Progenitor cell of endocrine pancreas (in vitro differentiated cells): ENCODE results near the gene MRPS7. TPM values are rescaled to one million over a fixed set of nuclear protein-coding genes. Genes with fewer than 3 reads are reported as not detected.
"Not testable (repeated sequence)": the region's sequence is repeated elsewhere in the genome, so short reads cannot be mapped to it uniquely, and the experiment has no call there.

Experiments used
- DNase-seq: peaks from one replicate; pipeline ENCODE4 v3.0.0; 2021; ENCODE audit warnings: low spot score; ENCODE audit not compliant: unreplicated experiment
- H3K27ac Mint-ChIP-seq: 2 replicates; pipeline ENCODE4 v1.8.0; 2021; ENCODE audit warnings: mild to moderate bottlenecking, moderate library complexity, mixed read lengths
- H3K27me3 Mint-ChIP-seq: 2 replicates; pipeline ENCODE4 v1.8.0; 2021; ENCODE audit warnings: mixed read lengths
- H3K36me3 Mint-ChIP-seq: 2 replicates; pipeline ENCODE4 v1.8.0; 2022; ENCODE audit warnings: mixed read lengths; ENCODE audit not compliant: insufficient read depth
- H3K4me1 Mint-ChIP-seq: 2 replicates; pipeline ENCODE4 v1.8.0; 2021; ENCODE audit warnings: low read depth, mixed read lengths
- H3K4me3 Mint-ChIP-seq: 2 replicates; pipeline ENCODE4 v1.8.0; 2021; ENCODE audit warnings: low read depth, mild to moderate bottlenecking, moderate library complexity, mixed read lengths
- H3K9me3 Mint-ChIP-seq: 2 replicates; pipeline ENCODE4 v1.8.0; 2021; ENCODE audit warnings: low read depth, mixed read lengths
- total RNA-seq: library from RNA; stranded (reverse); gene quantifications from 2 replicates; pipeline ENCODE4 v1.2.1, GENCODE V29; 2021
- TF ChIP-seq, protein P1 (sequence below): fragments of 200-600 bp; sonication (generic); IDR thresholded peaks from one replicate; pipeline ENCODE4 v1.5.0; 2021; ENCODE audit warnings: antibody characterized with exemption, mild to moderate bottlenecking; ENCODE audit not compliant: unreplicated experiment

Gene MRPS7
- total RNA-seq, 1 donor from 2014 or later = 59.2 TPM

DNA sequence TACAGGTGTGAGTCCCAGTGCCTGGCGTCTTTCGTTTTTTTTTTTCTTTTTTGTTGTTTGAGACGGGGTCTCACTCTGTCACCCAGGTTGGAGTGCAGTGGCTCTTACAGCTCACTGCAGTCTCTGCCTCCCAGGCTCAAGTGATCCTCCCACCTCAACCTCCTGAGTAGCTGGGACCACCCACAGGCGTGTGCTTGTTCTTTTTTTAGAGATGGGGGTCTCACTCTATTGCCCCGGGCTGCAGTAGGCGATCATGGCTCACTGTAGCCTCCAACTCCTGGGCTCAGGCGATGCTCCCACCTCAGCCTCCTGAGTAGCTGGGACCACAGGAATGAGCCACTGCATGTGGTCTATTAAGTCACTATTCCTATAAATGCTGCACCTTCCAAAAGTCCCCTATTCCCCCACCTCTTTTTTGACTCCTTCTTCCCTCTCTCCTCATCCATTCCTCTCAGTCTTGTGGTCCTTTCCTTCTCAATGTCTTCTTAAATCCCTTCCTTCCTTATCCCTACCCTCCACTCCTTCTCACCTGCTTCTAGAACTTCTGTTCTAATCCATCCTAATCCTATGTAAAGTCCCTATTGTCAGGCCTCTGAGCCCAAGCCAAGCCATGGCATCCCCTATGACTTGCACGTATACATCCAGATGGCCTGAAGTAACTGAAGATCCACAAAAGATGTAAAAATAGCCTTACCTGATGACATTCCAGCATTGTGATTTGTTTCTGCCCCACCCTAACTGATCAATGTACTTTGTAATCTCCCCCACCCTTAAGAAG lies 9.5 kb upstream of the MRPS7 start:
- Mint-ChIP-seq H3K4me1 (peaks cover 7% of the 10 kb centered on the region), H3K27me3 (no peaks in the 10 kb centered on the region), H3K4me3 (no peak overlapping the region), H3K9me3 (no peaks in the 10 kb centered on the region), H3K36me3 (no peaks in the 10 kb centered on the region), H3K27ac (peak overlapping the region; percentile 21)
- no peak for DNase-seq
- TF ChIP-seq, protein P1, sequence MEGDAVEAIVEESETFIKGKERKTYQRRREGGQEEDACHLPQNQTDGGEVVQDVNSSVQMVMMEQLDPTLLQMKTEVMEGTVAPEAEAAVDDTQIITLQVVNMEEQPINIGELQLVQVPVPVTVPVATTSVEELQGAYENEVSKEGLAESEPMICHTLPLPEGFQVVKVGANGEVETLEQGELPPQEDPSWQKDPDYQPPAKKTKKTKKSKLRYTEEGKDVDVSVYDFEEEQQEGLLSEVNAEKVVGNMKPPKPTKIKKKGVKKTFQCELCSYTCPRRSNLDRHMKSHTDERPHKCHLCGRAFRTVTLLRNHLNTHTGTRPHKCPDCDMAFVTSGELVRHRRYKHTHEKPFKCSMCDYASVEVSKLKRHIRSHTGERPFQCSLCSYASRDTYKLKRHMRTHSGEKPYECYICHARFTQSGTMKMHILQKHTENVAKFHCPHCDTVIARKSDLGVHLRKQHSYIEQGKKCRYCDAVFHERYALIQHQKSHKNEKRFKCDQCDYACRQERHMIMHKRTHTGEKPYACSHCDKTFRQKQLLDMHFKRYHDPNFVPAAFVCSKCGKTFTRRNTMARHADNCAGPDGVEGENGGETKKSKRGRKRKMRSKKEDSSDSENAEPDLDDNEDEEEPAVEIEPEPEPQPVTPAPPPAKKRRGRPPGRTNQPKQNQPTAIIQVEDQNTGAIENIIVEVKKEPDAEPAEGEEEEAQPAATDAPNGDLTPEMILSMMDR = no peak

DNA sequence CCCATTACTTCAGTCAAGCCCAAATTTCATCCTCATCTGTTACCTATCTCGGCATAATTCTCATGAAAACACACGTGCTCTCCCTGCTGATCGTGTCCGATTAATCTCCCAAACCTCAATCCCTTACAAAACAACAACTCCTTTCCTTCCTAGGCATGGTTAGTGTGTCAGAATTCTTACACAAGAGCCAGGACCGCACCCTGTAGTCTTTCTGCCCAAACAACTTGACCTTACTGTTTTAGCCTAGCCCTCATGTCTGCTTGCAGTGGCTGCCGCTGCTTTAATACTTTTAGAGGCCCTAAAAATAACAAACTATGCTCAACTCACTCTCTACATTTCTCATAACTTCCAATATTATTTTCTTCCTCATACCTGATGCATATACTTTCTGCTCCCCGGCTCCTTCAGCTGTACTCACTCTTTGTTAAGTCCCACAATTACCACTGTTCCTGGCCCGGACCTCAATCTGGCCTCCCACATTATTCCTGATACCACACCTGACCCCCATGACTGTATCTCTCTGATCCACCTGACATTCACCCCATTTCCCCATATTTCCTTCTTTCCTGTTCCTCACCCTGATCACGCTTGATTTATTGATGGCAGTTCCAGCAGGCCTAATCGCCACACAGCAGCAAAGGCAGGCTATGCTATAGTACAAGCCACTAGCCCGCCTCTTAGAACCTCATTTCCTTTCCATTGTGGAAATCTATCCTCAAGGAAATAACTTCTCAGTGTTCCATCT lies 5.6 kb upstream of the MRPS7 start:
- H3K9me3 Mint-ChIP-seq, H3K27ac Mint-ChIP-seq, H3K27me3 Mint-ChIP-seq, DNase-seq, H3K36me3 Mint-ChIP-seq, H3K4me3 Mint-ChIP-seq: not testable (repeated sequence)
- peaks cover 26% of the 10 kb centered on the region for H3K4me1 Mint-ChIP-seq

DNA sequence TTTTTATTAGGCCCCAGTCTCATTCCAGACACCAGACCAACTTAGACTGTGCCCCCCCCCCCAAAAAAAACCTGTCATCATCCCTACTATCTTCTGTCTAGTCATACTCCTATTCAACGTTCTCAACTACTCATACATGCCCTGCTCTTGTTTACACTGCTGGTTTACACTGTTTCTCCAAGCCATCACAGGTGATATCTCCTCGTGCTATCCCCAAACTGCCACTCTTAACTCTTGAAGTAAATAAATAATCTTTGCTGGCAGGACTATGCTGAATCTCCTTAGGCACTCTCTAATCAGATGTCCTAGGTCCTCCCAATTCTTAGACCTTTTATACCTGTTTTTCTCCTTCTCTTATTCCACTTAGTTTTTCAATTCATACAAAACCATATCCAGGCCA lies 4.5 kb upstream of the MRPS7 start:
- H3K27me3 Mint-ChIP-seq, H3K9me3 Mint-ChIP-seq, DNase-seq, H3K36me3 Mint-ChIP-seq, H3K4me3 Mint-ChIP-seq, H3K27ac Mint-ChIP-seq: not testable (repeated sequence)
- H3K4me1 Mint-ChIP-seq = peaks cover 26% of the 10 kb centered on the region

DNA sequence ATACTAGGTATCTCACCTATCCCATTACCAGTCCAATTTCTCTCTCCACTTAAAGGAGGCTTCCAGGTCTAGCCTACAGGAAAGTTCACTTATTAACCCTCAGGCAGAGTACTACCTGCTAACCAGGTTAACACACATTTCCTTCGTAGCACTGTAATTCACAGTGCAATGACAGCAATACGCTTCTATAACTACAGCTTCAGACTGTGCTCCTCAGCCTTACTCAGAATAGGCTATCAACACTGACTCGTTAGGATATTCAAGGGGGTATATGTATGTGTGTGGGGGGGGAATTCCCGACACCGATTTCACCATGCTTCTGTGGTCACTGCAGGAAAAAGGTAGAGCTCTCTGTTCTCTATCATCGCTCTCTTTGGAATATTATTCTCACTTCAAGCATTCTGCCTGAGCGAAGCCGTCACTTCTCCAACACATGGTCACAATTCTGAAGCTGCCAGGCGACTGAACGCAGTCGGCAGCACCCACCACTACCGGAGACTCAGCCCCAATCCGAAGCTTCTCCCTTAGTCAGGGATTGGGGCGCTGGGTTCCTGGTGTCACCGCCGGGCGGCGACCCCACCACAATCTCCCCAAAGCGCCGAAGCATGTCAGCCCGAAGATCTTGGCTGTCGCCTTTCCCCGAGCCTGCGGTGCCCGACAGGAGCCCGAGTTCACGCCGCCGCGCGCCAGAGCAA lies 891 bp upstream of the MRPS7 start:
- H3K4me3 Mint-ChIP-seq = peak overlapping the region; percentile 97
- peaks cover 30% of the 10 kb centered on the region for H3K4me1 Mint-ChIP-seq
- peak overlapping the region; percentile 100 for H3K27ac Mint-ChIP-seq
- TF ChIP-seq, protein P1 = peak; percentile 20
- H3K36me3 Mint-ChIP-seq = peaks cover 6% of the 10 kb centered on the region
- no peak for DNase-seq
- no peaks in the 10 kb centered on the region for H3K27me3 Mint-ChIP-seq
- no peaks in the 10 kb centered on the region for H3K9me3 Mint-ChIP-seq

DNA sequence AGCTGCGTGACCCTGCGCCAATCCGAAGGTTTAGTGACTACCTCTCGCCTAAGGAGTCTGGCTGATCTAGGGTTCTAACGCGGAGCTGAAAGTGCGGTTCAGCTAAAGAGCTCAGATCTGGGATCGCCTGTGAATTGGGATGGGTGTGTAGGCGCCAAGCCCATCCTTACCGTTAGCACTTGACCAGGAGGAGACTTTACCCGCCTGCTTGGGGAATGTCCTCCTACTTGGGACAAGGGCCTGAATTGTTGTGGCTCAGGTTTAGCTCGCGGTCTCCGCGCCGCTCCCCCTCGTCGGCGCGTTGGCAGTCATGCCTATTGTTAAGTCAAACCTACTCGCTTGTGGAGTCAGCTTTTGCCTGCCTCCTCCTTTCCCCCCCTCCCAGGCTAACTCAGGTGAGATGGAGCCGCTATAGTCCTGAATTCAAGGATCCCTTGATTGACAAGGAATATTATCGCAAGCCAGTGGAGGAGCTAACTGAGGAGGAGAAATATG lies 480 bp downstream of the MRPS7 start:
- Mint-ChIP-seq H3K27ac (peak overlapping the region; percentile 100), H3K9me3 (no peaks in the 10 kb centered on the region), H3K4me1 (peaks cover 30% of the 10 kb centered on the region), H3K27me3 (no peaks in the 10 kb centered on the region), H3K36me3 (peaks cover 8% of the 10 kb centered on the region), H3K4me3 (peak overlapping the region; percentile 97)
- TF ChIP-seq, protein P1 = no peak
- DNase-seq = peak; percentile 20

DNA sequence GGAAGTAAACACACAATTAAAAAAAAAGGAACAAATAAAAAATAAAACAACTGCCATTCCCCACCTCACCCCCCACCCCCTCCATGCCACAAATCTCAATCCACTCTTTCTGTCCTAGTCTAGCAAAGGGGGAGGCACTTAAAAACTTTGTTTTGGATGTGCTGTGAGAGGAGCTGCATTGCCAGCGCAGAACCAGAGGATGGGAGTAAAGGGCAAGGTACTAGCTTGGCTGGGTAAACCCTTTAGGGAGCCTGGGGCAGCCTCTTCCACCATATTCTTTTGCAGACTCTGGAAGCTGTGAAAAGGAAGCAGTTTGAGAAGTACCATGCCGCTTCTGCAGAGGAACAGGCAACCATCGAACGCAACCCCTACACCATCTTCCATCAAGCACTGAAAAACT lies 1.4 kb downstream of the MRPS7 start:
- H3K36me3 Mint-ChIP-seq = peaks cover 8% of the 10 kb centered on the region
- TF ChIP-seq, protein P1 = no peak

More for the DNA sequence above, 1.4 kb downstream of the MRPS7 start:
- peak overlapping the region; percentile 100 for H3K27ac Mint-ChIP-seq
- H3K9me3 Mint-ChIP-seq = no peaks in the 10 kb centered on the region
- no peak for DNase-seq
- H3K27me3 Mint-ChIP-seq = no peaks in the 10 kb centered on the region
- H3K4me1 Mint-ChIP-seq = peaks cover 29% of the 10 kb centered on the region
- peak overlapping the region; percentile 97 for H3K4me3 Mint-ChIP-seq
